HG03439 (cell line): ENCODE results near the gene TRIM61.
A peak's percentile ranks its signal among the peaks of the same experiment; 100 is the strongest.
"Not testable (repeated sequence)": the region's sequence is repeated elsewhere in the genome, so short reads cannot be mapped to it uniquely, and the experiment has no call there.

Source experiments
- ATAC-seq: cut with Tn5 transposase; IDR thresholded peaks from one replicate; pipeline ENCODE4 v1.9.1; 2021; ENCODE audit warnings: mild to moderate bottlenecking, moderate library complexity; ENCODE audit not compliant: unreplicated experiment

TRIM61 gene

GRCh38 chr4:164959421-164959820, 18.0 kb downstream of the TRIM61 start:
- not testable (repeated sequence) for ATAC-seq

GRCh38 chr4:164956766-164957643, 20.5 kb downstream of the TRIM61 start:
- peak; percentile 100 for ATAC-seq

GRCh38 chr4:164955107-164955805, 22.2 kb downstream of the TRIM61 start:
- ATAC-seq, result no peak

- no peak for ATAC-seq
Measured at GRCh38 chr4:164952551-164952950, 24.9 kb downstream of the TRIM61 start.

- ATAC-seq, result no peak
Measured at GRCh38 chr4:164949448-164950143, 27.9 kb downstream of the TRIM61 start.

GRCh38 chr4:164948975-164949374, 28.5 kb downstream of the TRIM61 start:
- ATAC-seq, result no peak

GRCh38 chr4:164948006-164948405, 29.5 kb downstream of the TRIM61 start:
- not testable (repeated sequence) for ATAC-seq

- no peak for ATAC-seq
Measured at GRCh38 chr4:164946810-164947209, 30.6 kb downstream of the TRIM61 start.

- ATAC-seq, result no peak
Measured at GRCh38 chr4:164945146-164945545, 32.3 kb downstream of the TRIM61 start.

GRCh38 chr4:164943192-164943591, 34.3 kb downstream of the TRIM61 start:
- no peak for ATAC-seq

- ATAC-seq, result peak; percentile 47
Measured at GRCh38 chr4:164937576-164938270, 39.7 kb downstream of the TRIM61 start.

GRCh38 chr4:164935865-164936606, 41.4 kb downstream of the TRIM61 start:
- ATAC-seq, result peak; percentile 52

- ATAC-seq, result peak; percentile 63
Measured at GRCh38 chr4:164935363-164935762, 42.1 kb downstream of the TRIM61 start.

GRCh38 chr4:164933244-164933643, 44.2 kb downstream of the TRIM61 start:
- ATAC-seq, result no peak

GRCh38 chr4:164931551-164932324, 45.7 kb downstream of the TRIM61 start:
- no peak for ATAC-seq

GRCh38 chr4:164930647-164931046, 46.8 kb downstream of the TRIM61 start:
- no peak for ATAC-seq

- not testable (repeated sequence) for ATAC-seq
Measured at GRCh38 chr4:164927101-164927500, 50.4 kb downstream of the TRIM61 start.

- no peak for ATAC-seq
Measured at GRCh38 chr4:164926301-164926700, 51.2 kb downstream of the TRIM61 start.

GRCh38 chr4:164924670-164925238, 52.7 kb downstream of the TRIM61 start:
- ATAC-seq, result no peak
